ENCODE results near the gene ELF5.
A peak's percentile ranks its signal among the peaks of the same experiment; 100 is the strongest.

Gene ELF5

DNA sequence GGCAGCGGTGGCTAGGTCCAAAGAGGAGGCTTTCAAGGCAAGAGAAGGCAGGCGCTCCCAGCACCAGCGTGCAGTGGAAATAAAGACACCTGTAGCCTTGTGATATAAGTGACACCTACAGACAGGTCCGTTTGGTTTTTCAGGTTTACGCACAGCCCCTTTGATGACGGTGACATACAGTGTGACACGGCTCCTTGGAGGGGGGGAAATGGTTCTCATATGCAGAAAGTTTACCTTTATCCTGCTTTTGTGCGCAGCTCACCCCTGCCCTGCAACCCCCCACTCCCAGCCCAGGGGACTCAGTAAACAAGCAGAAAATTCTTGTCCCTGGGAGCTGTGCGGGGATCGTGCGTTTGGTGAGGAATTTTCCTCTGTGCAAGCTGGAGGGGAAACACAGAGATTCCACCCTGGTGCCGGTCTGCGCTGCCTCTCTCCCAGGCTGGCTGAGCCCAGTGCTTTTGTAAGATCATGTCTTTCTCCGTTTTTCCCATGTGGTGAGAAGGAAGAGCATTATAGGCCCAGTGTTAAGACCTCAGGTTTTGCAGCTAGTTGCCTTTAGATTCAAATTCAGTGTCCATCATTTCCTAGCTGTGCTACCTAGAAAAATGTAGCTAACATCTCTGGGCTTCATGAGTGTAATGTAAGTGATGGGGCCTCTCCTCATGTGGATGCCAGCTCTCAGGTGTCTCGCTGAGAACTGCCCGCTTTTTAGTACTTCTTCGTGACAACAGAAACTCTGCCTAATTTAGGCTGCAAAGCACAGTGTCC lies at the start of gene ELF5:
Gene ELF5 (minus strand): TSS at position 113 of the 768 bp plus-strand sequence. CDS start 8,045 bp downstream, outside the sequence.
- no peak for DNase-seq

DNA sequence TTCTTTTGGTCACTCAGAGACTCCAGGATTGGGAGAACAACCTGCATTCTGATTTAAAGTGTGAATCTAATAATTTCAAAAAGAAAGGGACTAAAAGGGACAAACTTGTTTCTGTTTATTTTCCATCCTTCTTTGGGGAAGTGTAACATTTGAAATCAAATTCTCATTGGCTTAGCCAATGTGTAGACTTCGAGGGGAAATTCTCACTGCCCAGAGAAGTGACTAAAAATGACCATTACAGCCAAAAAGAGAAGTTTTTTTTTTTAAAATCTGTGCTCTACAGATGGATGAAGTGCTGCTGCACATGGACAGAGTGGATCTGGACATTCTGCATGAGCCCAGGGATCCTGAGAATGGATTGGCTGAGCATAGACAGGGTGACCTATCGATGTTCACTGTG lies 49.4 kb upstream of the ELF5 start:
- no peak for DNase-seq

DNA sequence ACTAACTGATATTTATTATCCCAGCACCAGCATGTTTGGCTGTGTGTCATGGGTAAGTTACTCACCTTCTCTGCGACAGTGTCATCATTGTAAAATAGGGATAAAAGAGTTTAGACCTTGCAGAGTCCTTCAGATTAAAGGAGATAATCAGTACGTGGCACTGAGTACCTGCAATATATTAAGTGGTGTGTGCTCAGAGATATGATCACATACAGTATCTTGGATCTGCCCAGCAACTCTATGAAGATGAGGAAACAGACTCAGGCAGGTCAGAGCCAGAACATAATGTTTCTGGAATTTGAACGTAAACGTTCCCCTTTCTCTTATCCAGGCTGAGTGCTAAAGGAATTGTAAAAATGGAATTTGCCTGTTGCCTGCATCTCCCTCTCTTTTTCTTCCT lies 46.9 kb upstream of the ELF5 start:
- no peak for DNase-seq

- DNase-seq: no peak
Measured at GRCh38 chr11:34558673-34559072, 45.1 kb upstream of the ELF5 start.

DNA sequence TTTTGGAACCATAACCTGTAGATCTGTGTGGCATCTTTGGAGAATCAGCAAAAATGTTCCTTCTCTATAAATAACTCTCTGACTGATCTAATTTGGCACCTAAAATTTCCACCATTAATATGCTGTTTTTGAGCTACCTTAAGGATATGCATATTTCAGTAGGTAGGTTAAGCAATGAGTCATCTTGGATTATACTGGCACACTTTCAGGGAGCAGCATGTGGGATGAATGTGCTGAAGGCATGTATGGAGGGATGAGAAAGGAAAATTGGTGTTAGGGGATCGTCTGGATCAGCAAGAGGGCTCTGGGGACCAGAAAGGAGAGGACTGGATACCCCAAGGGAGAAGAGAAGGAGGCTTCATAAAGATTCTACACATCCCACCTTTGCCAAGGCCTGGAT lies 44.6 kb upstream of the ELF5 start:
- no peak for DNase-seq

GRCh38 chr11:34552270-34552669 lies 38.7 kb upstream of the ELF5 start:
- no peak for DNase-seq

DNA sequence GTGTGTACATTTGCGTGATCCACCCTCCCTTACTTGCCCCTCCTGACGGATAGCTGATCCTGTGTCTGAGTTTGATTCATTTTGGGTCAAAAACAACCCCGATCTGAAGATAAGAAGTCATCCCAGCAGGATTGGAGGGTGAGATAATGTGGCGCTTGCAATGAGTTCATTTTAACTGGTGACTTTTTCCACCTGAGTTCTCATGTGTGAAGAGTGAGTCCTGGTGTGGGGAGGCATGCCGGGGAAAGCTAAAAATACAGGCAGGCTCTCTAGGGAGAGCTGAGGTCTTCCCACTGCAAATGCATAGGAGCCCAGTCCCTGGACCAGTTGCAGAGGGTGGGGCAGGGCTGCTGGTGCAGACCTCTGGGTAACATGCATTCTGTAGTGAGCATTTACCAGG lies 35.7 kb upstream of the ELF5 start:
- DNase-seq: no peak

GRCh38 chr11:34548278-34548677 lies 34.7 kb upstream of the ELF5 start:
- DNase-seq: no peak

- peak; percentile 6 for DNase-seq
Measured at GRCh38 chr11:34546511-34547209, 33.1 kb upstream of the ELF5 start.

DNA sequence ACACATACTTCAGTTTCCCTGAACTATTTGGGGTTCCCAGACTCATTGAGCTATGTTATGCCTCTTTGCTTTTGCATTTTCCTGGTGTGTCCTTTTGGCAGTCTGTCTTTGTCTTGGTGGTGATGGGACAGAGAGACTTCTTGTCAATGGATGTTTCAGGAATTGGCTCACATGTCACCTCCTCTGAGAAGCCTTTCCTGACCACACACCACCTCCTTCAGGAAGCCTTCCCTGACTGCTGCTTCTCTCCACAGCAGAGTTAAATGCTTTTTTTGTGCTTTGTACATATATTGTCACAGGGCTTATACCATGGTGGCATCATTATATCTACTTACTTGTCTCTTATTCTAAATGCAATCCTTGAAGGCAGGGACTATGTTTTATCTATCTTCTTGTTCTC lies 28.5 kb upstream of the ELF5 start:
- no peak for DNase-seq

GRCh38 chr11:34540870-34541269 lies 27.3 kb upstream of the ELF5 start:
- no peak for DNase-seq

DNA sequence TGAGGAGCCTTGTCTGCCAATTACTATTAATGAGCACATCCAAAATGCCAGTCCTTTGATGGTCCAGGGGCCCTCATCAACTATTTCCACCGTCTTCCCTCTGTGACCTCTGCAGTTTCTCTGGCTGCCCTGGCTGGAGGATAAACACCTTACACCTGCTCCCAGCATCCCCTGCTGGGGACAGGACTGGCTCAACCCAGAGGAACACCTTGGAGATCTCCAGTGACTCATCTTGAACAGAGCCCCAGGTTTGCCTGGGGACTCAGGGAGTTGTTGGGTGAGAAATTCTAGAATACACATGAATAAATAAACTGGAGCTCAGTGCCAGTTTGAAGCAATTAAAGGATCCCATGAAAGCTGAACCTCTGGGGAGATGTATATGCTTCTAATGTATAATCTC lies 24.0 kb upstream of the ELF5 start:
- DNase-seq: no peak

DNA sequence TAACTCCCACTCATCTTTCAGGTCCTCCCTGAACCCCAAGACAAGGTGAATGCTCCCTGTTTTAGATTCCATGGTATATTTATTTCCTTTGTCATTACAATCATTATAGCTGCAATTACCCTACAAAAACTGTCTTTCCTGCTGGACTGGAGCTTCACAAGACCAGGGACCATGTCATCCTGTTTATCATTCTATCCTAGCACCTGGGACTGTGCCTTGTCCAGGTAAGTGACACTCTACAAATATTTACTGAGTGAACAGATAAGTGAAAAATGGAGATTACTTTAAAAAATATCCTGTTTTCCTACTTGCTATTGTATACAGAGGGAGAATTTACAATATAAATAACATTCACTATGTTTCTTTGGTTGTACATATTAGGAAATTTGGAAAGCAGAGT lies 22.5 kb upstream of the ELF5 start:
- DNase-seq: no peak

DNA sequence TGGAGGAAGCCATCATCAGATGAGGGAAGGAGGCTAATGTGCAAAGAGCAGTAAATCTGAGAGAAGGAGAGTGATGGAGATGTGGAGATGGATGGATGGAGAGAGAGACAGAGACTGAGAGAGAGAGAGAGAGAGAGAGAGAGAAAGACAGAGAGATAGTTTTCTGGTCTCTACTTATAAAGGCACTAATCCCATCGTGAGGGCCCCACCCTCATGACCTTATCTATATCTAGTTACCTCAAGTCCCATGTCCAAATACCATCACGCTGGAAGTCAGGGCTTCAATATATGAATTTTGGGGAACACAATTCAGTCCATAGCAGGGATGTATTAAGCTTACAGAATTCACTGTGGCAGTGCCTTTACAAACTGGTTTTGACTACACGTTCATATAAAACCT lies 21.2 kb upstream of the ELF5 start:
- DNase-seq: no peak

GRCh38 chr11:34531663-34532062 lies 18.1 kb upstream of the ELF5 start:
- no peak for DNase-seq

- no peak for DNase-seq
Measured at GRCh38 chr11:34530545-34531234, 17.1 kb upstream of the ELF5 start.

- no peak for DNase-seq
Measured at GRCh38 chr11:34529643-34530042, 16.0 kb upstream of the ELF5 start.

GRCh38 chr11:34528072-34528471 lies 14.5 kb upstream of the ELF5 start:
- DNase-seq: no peak

DNA sequence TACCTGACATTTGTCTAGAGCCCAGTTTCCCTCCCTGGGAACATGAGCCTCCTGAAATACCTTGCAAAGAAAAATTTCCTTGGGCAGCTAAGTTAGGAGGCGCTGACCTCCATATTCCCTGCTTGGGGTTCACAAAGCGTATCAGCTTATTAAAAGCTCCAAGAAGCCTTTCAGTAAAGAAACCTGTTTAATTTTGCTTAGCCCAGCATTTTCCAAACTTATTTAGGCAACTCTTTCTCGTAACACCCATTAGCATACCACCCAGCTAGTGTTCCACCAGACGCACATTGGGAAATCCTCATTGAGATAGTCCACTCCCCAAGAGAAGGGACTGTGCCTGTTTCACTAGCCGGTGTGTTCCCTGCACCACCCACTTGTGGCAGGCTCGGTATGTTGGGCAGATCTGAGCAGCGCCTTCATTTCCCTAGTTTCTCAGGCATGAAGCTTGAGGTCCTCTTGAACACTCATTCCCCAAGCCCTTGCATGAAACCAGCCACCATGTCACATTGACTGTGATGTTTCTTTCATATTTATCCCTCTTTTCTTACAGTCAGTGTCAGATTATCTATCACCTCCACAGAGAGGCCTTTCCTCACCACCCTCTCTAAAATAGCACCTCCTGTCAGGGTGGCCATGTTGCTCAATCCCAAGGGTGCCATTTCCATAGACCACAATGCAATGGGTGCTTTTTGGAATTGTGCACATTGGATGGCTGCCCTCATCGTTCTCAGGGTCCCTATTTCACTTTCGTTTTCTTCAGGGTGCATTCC lies 12.5 kb upstream of the ELF5 start:
- DNase-seq: no peak

DNA sequence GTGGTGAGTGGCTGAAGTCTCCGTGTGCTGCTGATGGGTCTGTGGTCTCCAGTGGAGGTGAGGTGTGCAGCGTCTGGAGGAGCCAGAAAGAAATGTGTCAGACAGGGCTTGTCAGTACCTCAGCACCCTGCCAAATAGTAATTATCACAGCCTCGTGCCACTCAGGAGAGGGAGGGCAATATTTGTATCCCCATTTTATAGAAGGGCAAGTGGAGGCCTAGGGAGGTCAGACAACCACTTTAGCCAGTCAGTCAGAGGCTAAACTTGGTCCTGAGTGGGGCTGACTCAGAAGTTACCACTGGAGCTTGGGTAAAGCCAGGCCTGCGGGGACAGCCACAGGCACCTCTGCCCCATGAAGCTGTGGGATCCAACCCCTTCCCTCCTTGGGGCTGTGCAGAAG lies 11.5 kb upstream of the ELF5 start:
- DNase-seq: no peak

GRCh38 chr11:34524696-34525095 lies 11.1 kb upstream of the ELF5 start:
- DNase-seq: no peak

GRCh38 chr11:34523053-34523452 lies 9.5 kb upstream of the ELF5 start:
- DNase-seq: no peak

- DNase-seq: no peak
Measured at GRCh38 chr11:34522188-34522587, 8.6 kb upstream of the ELF5 start.

All from COR-L47 (cell line).